ENCODE data around the gene RRN3.

GRCh38 chr16:15059324-15059723 is 34.7 kb downstream of the RRN3 start:
- no peak for TF ChIP-seq POLR2A (IDR thresholded peaks at IDR 0.05)
- TF ChIP-seq, protein P1, sequence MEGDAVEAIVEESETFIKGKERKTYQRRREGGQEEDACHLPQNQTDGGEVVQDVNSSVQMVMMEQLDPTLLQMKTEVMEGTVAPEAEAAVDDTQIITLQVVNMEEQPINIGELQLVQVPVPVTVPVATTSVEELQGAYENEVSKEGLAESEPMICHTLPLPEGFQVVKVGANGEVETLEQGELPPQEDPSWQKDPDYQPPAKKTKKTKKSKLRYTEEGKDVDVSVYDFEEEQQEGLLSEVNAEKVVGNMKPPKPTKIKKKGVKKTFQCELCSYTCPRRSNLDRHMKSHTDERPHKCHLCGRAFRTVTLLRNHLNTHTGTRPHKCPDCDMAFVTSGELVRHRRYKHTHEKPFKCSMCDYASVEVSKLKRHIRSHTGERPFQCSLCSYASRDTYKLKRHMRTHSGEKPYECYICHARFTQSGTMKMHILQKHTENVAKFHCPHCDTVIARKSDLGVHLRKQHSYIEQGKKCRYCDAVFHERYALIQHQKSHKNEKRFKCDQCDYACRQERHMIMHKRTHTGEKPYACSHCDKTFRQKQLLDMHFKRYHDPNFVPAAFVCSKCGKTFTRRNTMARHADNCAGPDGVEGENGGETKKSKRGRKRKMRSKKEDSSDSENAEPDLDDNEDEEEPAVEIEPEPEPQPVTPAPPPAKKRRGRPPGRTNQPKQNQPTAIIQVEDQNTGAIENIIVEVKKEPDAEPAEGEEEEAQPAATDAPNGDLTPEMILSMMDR (IDR thresholded peaks at IDR 0.05 in 8 of 11, conservative IDR thresholded peaks at IDR 0.05 in 3 of 11) = no peak
- TF ChIP-seq POLR2AphosphoS5 (IDR thresholded peaks at IDR 0.05) = no peak

Measured in spleen (tissue), 7 donors.